Panc1 (cell line): ENCODE results near the gene PLCB4.

ENCODE experiments used
- POLR2AphosphoS5 ChIP-seq: IDR thresholded peaks from 2 replicates; pipeline ENCODE4 v1.6.1; 2012; ENCODE audit warnings: mild to moderate bottlenecking, low read depth, low read length, moderate library complexity
- REST ChIP-seq, 2 experiments: IDR thresholded peaks; 2 replicates each; pipeline ENCODE4 v1.6.1; 2011 to 2012; ENCODE audit warnings: low read depth in 2 of 2, control low read depth in 1 of 2, low read length in 1 of 2, mild to moderate bottlenecking in 1 of 2, moderate library complexity in 1 of 2; ENCODE audit not compliant: insufficient read depth in 1 of 2
- TF ChIP-seq, protein P1 (sequence below): fragments of 450-650 bp; IDR thresholded peaks from 2 replicates; pipeline ENCODE4 v1.5.1; 2017; ENCODE audit warnings: mild to moderate bottlenecking

DNA sequence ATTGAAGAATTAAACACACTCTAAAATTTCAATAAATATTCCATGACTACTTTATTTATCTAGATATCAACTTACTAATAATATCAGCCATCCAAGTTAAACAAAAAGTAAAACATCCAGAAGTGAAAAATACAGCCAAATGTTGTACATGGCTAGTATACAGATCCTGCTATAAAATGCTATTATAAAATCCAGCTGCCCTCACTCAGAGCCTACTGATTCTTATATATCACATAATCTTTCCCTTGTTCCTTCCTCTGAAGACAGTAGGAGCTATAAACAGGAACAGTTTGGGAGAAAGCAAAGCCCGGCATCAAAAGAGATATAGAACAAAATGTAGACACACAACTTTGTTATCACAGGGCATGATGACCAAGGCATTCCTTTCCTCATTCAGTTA is 212.9 kb downstream of the PLCB4 start:
- TF ChIP-seq REST (IDR thresholded peaks at IDR 0.05; ENCODE audit: insufficient read depth in 1 of 2, low read depth in 2 of 2, low read length in 1 of 2), result no peak
- TF ChIP-seq, protein P1, sequence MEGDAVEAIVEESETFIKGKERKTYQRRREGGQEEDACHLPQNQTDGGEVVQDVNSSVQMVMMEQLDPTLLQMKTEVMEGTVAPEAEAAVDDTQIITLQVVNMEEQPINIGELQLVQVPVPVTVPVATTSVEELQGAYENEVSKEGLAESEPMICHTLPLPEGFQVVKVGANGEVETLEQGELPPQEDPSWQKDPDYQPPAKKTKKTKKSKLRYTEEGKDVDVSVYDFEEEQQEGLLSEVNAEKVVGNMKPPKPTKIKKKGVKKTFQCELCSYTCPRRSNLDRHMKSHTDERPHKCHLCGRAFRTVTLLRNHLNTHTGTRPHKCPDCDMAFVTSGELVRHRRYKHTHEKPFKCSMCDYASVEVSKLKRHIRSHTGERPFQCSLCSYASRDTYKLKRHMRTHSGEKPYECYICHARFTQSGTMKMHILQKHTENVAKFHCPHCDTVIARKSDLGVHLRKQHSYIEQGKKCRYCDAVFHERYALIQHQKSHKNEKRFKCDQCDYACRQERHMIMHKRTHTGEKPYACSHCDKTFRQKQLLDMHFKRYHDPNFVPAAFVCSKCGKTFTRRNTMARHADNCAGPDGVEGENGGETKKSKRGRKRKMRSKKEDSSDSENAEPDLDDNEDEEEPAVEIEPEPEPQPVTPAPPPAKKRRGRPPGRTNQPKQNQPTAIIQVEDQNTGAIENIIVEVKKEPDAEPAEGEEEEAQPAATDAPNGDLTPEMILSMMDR, result no peak
- TF ChIP-seq POLR2AphosphoS5, result no peak
